CD4-positive, alpha-beta T cell treated with Interleukin-15 for 1 hour (primary cell): Measurements from ENCODE around the gene IMPA2.
A peak's percentile ranks its signal among the peaks of the same experiment; 100 is the strongest.
"Not testable (repeated sequence)": the region's sequence is repeated elsewhere in the genome, so short reads cannot be mapped to it uniquely, and the experiment has no call there.

Experiments used
- DNase-seq: peaks from one replicate; pipeline ENCODE4 v3.0.0-alpha.2; 2020

The IMPA2 gene

DNA sequence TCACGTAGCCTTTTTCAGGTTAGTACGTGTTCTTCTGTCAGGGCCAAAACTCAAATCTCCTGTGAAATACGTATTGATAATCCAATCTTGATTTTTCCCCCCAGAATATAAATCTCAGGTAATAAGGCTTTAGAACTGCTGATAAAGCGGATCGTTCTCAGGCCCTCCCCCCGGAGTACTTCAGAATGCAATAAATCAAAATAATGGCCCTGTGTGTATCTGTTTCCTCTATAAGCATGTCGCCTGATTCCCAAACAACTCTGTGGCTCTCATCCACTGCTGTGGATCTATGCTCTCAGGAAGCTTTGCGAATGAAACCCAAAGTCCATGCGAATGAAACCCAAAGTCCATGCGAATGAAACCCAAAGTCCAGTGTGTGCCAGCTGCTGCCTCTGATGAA is 49.4 kb downstream of the IMPA2 start:
- no peak for DNase-seq

- no peak for DNase-seq
Measured at GRCh38 chr18:12031181-12031580, 49.9 kb downstream of the IMPA2 start.

DNA sequence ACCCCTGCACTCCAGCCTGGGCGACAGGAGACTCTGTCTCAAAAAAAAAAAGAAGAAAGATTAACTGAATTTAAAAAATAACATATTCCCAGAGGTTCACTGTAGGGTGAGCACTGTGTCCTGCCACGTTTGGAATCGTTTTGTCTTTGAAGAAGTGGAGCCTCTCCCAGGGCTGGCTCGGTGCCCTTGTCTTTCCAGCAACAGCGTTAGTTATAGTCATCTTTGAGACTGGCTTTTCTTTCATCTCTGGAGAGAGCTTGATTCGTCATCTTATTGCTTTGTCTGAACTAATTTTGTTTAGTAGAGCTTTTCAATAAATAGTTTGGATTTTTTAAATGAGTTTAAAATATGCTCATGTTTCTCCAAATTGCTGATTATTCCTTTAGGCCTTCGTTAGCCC is 50.5 kb downstream of the IMPA2 start:
- no peak for DNase-seq

DNA sequence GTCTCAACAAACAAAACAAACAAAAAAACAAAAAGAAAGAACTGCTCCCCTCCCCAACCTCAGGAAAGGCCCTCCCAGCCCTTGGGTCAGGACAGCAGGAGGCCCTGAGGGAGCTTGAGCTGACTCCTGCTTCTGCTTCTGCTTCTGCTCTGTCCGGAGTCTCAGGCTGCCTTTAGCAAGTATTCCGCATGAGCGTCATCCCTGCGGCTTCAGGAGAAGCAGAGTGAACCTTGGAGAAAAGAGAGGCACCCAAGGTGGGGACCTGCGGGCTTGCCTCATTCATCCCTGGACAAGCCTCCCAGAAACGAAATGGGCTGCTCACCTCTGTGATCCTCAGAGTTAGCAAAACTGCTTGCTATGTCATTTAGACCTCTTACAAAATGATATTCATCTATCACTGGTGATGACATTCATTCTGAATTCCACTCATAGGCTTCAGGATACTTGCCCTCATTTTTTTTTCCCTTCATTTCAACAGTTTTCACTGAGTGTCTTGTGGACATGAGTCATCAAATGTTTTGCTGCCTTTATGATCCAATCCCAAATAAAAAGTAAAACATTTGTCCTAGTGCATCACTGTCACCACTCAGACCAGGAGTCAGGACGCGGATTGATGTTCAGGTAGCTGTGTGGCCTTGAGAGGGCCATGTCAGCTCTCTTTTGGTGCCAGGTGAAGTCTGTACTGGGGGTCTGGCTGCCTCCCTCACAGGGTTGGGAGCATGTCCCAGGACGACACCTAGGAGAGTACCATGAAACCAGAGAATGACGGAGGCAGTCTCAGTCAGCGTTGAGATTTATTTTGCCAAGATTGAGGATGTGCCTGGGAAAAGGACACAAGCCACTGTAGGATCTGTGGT is 51.7 kb downstream of the IMPA2 start:
- no peak for DNase-seq

GRCh38 chr18:12033643-12034025 is 52.3 kb downstream of the IMPA2 start:
- no peak for DNase-seq

DNA sequence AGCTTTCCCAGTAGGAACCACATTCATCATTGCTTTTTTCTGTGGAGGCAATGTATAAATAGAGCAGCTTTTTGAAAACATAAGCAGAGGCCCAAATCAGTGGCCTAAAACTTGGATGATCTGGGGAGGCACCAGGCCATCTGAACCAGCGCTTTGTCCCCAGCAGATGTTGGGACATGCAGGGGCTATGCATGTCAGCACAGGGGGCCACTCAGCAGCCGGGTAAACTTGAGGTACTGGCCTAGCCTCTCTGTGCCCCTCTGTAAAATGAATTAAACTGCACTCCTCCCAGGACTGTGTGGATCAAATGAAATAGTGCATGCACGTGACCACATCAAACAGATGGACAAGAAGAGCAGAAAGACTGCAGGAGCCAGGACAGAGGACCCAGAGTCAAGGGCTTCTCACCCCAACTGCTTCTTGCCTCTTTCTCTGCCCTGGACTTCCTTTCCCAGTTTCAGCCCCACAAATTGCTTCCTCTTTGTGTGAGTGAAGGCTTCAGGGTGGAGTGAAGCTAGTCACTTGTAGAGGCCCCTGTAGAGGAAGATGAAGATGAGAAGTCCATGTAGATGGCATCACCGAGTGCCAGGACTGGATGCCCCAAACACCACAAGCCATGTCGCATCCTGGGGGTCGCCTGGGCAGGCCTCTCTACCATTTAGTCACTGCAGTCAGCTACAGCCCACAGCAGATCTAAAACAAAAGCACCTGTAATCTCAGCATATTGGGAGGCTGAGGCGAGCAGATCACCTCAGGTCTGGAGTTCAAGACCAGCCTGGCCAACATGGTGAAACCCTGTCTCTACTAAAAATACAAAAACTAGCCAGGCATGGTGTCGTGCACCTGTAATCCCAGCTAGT is 53.2 kb downstream of the IMPA2 start:
- no peak for DNase-seq

GRCh38 chr18:12035481-12035880 is 54.2 kb downstream of the IMPA2 start:
- no peak for DNase-seq

DNA sequence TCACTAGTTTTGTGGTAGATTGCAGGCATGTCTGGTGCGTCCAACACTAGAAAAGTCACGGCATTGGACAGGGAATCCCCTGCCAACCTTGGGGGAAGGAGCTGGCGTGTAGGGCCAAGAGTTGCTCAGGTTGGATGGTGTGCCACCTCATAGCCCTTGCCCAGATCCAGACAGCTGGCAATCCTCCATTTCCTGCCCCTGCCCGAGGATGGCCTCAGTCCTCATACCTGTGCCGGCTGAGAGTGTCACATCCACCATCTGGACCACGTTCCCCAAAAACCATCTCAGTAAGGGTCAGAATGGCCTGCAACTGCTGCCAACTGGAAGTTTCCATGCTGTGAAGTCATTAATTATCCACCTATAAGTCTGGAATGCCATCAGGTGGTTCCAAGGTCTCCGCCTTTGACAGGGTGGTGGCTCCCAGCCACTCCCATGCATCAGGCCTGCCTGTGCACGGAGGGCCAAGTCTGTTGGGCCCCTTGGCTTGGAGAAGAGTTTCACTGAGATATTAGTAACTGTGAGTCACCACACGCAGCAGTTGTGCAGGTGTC is 55.0 kb downstream of the IMPA2 start:
- DNase-seq, result no peak

GRCh38 chr18:12038082-12038638 is 56.9 kb downstream of the IMPA2 start:
- no peak for DNase-seq

DNA sequence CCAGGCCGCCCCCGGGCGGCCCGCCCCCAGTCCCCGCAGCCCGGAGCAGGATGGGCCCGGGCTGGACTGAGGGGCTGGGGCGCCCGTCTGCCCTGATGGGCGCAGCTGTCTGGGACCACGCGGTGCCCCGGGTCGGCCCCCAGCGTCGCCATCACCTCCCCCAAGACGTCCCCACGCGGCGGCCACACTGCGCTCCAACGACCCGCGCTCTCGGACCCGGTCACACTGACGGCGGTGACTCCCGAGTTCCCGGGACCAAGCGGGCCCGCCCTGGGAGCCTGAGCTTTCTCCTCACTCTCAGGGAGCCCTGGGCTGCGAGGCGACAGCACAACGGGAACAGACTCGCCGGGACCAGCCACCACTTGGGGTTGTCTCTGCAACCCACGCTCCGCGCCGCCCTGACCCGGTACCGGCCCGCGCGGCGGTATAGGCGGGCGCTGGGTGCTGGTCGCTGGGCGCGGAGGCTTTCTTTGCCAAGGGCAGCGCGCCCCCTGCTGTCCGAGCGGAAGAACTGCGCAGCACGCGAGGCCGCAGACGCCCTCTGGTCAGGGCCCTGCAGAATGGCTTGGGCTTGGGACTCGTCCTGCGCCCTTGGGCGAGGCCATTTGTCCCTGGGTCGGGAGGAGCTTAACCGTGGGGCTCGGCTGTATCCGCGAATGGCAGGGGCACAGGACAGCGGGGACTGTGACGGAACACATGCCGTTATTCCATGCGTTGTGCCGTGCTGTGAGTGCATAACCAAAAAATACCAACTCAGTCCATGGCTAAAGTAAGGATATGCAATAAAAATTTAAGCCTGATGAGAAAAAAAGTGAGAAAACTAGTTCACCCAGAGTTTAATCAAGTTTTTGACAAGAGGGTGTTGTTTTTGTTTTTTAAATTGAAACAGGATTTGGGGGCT is 57.6 kb downstream of the IMPA2 start:
- DNase-seq, result peak; percentile 69

GRCh38 chr18:12039540-12039930 is 58.2 kb downstream of the IMPA2 start:
- DNase-seq, result not testable (repeated sequence)

GRCh38 chr18:12041561-12041960 is 60.3 kb downstream of the IMPA2 start:
- no peak for DNase-seq

GRCh38 chr18:12043811-12044210 is 62.5 kb downstream of the IMPA2 start:
- DNase-seq, result no peak

GRCh38 chr18:12044591-12044990 is 63.3 kb downstream of the IMPA2 start:
- DNase-seq, result no peak

DNA sequence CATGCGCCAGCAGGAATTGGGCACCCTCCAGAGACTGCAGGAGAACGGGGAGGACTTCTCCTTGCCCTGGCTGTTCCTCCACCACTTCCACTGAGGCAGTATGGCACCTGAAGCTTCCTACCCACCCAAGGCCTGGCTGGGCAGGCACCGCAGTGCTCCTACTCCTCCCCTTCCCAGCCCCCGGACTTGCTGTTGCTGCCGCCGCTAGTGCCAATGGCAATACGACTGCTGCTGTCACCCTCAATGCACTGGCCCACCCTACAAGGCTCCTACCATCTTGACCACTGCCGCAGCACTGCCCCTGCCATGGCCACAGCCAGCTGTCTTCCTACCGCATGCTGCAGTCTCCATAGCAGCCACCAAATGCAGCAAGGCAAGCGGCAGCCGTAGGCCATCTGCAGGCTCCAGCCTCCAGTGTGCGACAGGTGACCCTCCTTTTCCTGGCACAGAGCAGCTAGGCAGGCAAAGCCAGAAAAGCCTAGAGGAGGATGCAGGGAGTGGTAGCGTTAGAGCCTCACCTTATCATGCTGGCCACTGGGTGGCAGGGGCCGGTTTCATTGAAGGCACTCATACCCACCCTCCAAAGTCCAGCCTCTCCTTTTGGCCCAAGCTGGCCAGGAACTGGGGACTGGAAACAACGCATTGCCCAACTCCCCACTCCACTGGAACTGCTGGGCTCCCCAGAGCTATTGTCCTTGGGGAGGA is 64.9 kb downstream of the IMPA2 start:
- no peak for DNase-seq

DNA sequence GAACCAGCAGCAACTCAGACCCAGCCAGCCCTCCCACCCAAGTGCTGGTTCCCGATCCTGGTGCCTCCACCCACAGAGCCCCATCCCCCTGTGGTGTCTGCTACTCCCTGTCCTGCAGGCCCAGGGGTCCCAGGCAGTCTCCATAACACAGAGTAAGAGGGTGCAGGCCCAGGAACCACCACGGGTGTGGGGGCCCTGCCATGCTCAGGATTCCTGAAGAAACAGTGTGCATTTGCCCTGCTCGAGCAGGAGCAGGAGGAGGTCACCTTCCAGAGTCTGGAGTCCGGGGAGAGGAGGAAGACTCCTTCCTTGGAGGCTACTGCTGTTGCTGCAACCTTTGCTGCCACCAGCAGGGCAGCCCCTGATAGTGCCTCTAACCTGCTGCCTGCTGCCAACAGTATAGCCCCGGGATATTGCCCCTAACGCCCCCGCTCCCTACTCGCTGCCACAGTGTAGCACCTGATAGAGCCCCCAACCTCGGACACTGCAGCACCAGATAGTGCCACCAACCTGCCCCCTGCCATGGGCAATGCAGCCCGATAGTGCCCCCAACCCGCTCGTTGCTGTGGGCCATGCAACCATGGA is 65.5 kb downstream of the IMPA2 start:
- DNase-seq, result no peak

GRCh38 chr18:12048010-12048826 is 66.9 kb downstream of the IMPA2 start:
- no peak for DNase-seq

DNA sequence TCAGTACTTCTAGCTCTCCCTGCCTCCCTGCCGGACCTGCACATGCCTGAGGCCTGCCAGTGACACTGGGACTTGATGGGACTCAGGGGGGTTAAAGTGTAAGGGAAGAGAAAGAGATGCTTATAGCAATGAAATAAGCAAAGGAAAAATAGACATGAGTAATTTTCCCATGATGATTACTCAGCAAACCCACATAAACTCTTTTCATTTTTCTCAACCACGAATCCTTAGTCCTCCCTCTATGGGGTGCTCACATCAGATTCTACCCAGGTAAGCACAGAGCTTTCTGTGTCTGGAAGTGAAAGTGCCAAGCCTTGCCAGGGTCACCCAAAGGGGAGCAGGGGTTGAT is 67.5 kb downstream of the IMPA2 start:
- no peak for DNase-seq

DNA sequence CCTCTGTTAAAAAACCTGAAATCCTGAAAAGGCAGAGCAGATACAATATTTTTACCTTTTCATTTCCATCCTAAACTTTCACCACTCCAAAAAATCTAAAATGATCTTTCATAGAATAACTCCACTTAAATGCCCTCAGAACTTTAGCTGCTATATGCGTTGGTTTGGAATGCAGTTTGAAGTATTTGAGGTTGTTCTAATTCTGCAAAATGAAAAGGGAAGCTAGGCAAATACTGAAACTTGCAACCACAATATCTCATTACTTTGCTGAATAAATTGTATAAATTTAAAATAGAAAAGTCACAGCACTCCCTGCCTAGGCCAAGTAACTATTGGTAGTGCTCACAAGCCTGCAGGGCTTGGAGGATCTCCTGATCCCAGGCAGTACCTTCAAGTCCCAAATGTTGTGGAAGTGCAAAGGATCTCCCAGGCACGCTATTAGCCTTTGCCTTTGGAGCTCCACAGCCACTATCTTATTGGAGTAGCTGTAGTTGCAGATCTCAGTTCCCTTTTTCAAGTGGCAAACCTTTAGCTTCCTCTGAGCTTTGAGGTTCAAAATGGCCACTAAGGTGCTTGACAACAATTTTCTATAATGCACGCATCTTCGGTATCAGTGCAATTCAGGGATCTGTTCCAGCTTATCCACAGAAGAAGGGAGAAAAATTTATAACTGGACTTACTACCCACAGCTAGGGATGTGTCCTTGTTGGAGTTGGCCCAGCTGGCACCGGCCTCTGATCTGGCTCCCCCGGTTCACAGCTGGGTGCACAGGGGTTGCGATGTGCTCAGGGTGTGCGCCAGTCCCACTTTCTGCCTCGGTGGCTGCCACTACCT is 68.9 kb downstream of the IMPA2 start:
- no peak for DNase-seq

DNA sequence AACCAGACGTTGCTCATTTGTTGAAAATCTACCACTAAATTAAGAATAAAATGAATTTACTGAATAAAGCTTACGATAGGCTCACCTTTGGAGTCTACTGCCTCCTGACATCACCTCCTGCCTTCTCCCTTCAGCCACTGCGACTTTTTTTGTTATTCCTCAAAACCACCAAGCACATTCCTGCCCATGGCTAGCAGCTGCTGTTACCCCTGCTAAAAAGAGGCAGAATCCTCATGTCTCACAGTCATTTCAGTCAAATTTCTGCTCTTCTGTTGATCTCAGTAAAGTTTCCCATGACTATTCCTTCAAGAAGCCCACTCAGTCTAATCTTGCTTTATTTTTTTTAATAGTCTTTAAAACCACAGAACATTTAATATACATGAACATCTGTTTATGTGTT is 71.6 kb downstream of the IMPA2 start:
- no peak for DNase-seq
